GM19468 (cell line): Measurements from ENCODE around the gene SOX6.
"Not testable (repeated sequence)": the region's sequence is repeated elsewhere in the genome, so short reads cannot be mapped to it uniquely, and the experiment has no call there.

Experiments used
- ATAC-seq: cut with Tn5 transposase; IDR thresholded peaks from one replicate; pipeline ENCODE4 v1.9.1; 2021; ENCODE audit warnings: mild to moderate bottlenecking, moderate library complexity, moderate number of reproducible peaks; ENCODE audit not compliant: unreplicated experiment; ENCODE audit errors: extremely low read depth

SOX6 gene

GRCh38 chr11:16356057-16356760, at the start of gene SOX6:
Gene SOX6, minus strand, starts transcription at chr11:16356546. Its CDS starts 15,298 bp downstream, at chr11:16341248.
- no peak for ATAC-seq

GRCh38 chr11:16404781-16405285, 48.5 kb upstream of the SOX6 start:
- ATAC-seq = no peak

- no peak for ATAC-seq
These were observed 47.5 kb upstream of the SOX6 start for GRCh38 chr11:16403851-16404250.

GRCh38 chr11:16403448-16403803, 47.1 kb upstream of the SOX6 start:
- ATAC-seq = no peak

- no peak for ATAC-seq
These were observed 46.5 kb upstream of the SOX6 start for GRCh38 chr11:16402654-16403447.

GRCh38 chr11:16397390-16397789, 41.0 kb upstream of the SOX6 start:
- ATAC-seq = no peak

- no peak for ATAC-seq
These were observed 39.3 kb upstream of the SOX6 start for GRCh38 chr11:16395601-16396000.

GRCh38 chr11:16394947-16395346, 38.6 kb upstream of the SOX6 start:
- ATAC-seq = no peak

- ATAC-seq = no peak
These were observed 37.0 kb upstream of the SOX6 start for GRCh38 chr11:16393340-16393739.

GRCh38 chr11:16392616-16393015, 36.3 kb upstream of the SOX6 start:
- ATAC-seq = no peak

- not testable (repeated sequence) for ATAC-seq
These were observed 34.5 kb upstream of the SOX6 start for GRCh38 chr11:16390826-16391225.

GRCh38 chr11:16385099-16385498, 28.8 kb upstream of the SOX6 start:
- no peak for ATAC-seq

- no peak for ATAC-seq
These were observed 26.5 kb upstream of the SOX6 start for GRCh38 chr11:16382638-16383380.

- no peak for ATAC-seq
These were observed 25.8 kb upstream of the SOX6 start for GRCh38 chr11:16382186-16382585.

GRCh38 chr11:16380941-16381568, 24.7 kb upstream of the SOX6 start:
- no peak for ATAC-seq

GRCh38 chr11:16378906-16379305, 22.6 kb upstream of the SOX6 start:
- no peak for ATAC-seq

- ATAC-seq = no peak
These were observed 21.4 kb upstream of the SOX6 start for GRCh38 chr11:16377746-16378145.

GRCh38 chr11:16375664-16376063, 19.3 kb upstream of the SOX6 start:
- not testable (repeated sequence) for ATAC-seq

- no peak for ATAC-seq
These were observed 17.4 kb upstream of the SOX6 start for GRCh38 chr11:16373768-16374167.

- ATAC-seq = no peak
These were observed 16.0 kb upstream of the SOX6 start for GRCh38 chr11:16372355-16372754.
